GM19193 (cell line): Measurements from ENCODE around the gene VPS54.

ENCODE experiments used
- POLR2A ChIP-seq: IDR thresholded peaks from 4 replicates; pipeline ENCODE4 v1.6.1; 2011; ENCODE audit not compliant: insufficient read depth, insufficient read length; ENCODE audit errors: extremely low read depth

Gene VPS54

GRCh38 chr2:64019083-64019974, at the start of gene VPS54:
VPS54 (minus strand) TSS chr2:64019428; CDS start chr2:63983999, 35,429 bp downstream.
- TF ChIP-seq POLR2A, result peak; percentile 73

- no peak for TF ChIP-seq POLR2A
Observed at GRCh38 chr2:64067326-64067725, 48.1 kb upstream of the VPS54 start.

- no peak for TF ChIP-seq POLR2A
Observed at GRCh38 chr2:64065516-64065915, 46.3 kb upstream of the VPS54 start.

GRCh38 chr2:64063924-64064331, 44.7 kb upstream of the VPS54 start:
- TF ChIP-seq POLR2A, result no peak

- no peak for TF ChIP-seq POLR2A
Observed at GRCh38 chr2:64063454-64063853, 44.2 kb upstream of the VPS54 start.

- TF ChIP-seq POLR2A, result no peak
Observed at GRCh38 chr2:64062840-64063239, 43.6 kb upstream of the VPS54 start.

GRCh38 chr2:64059270-64059669, 40.0 kb upstream of the VPS54 start:
- TF ChIP-seq POLR2A, result no peak

GRCh38 chr2:64056021-64056420, 36.8 kb upstream of the VPS54 start:
- no peak for TF ChIP-seq POLR2A

- TF ChIP-seq POLR2A, result no peak
Observed at GRCh38 chr2:64054161-64054915, 35.1 kb upstream of the VPS54 start.

- no peak for TF ChIP-seq POLR2A
Observed at GRCh38 chr2:64052463-64053241, 33.4 kb upstream of the VPS54 start.

- no peak for TF ChIP-seq POLR2A
Observed at GRCh38 chr2:64049633-64050220, 30.5 kb upstream of the VPS54 start.

- no peak for TF ChIP-seq POLR2A
Observed at GRCh38 chr2:64045938-64046337, 26.7 kb upstream of the VPS54 start.

- no peak for TF ChIP-seq POLR2A
Observed at GRCh38 chr2:64040161-64040560, 20.9 kb upstream of the VPS54 start.

- no peak for TF ChIP-seq POLR2A
Observed at GRCh38 chr2:64036034-64036705, 16.9 kb upstream of the VPS54 start.
